ENCODE data around the gene NUP43.
"Not testable (repeated sequence)": the region's sequence is repeated elsewhere in the genome, so short reads cannot be mapped to it uniquely, and the experiment has no call there.

NUP43 gene

GRCh38 chr6:149755300-149756260 is 9.3 kb upstream of the NUP43 start:
- no peak overlapping the region for H3K9ac ChIP-seq (ENCODE audit: low read length)
- H3K4me1 ChIP-seq (ENCODE audit: low read length) = no peaks in the 10 kb centered on the region
- H3K79me2 ChIP-seq (ENCODE audit: low read length) = peaks cover 54% of the 10 kb centered on the region

GRCh38 chr6:149754548-149754947 is 8.2 kb upstream of the NUP43 start:
- H3F3A ChIP-seq (ENCODE audit: insufficient read depth, low read length) = no peaks in the 10 kb centered on the region
- H4K20me1 ChIP-seq (ENCODE audit: insufficient read depth, low read length) = no peaks in the 10 kb centered on the region
- H3K4me2 ChIP-seq (ENCODE audit: low read depth, low read length) = no peak overlapping the region
- no peak for DNase-seq
- H3K79me2 ChIP-seq (ENCODE audit: low read length) = peaks cover 58% of the 10 kb centered on the region
- H3K4me3 ChIP-seq (ENCODE audit: low read length) = no peak overlapping the region
- no peaks in the 10 kb centered on the region for H3K4me1 ChIP-seq (ENCODE audit: low read length)
- no peak for TF ChIP-seq EZH2 (optimal IDR thresholded peaks at IDR 0.05; ENCODE audit: low read depth, low read length)
- no peak for TF ChIP-seq EZH2phosphoT487 (IDR thresholded peaks at IDR 0.05; ENCODE audit: low read length)
- no peak for TF ChIP-seq CTCF (IDR thresholded peaks at IDR 0.05; ENCODE audit: low read length)
- no peak overlapping the region for H3K9ac ChIP-seq (ENCODE audit: low read length)
- H2AFZ ChIP-seq (ENCODE audit: low read length) = no peak overlapping the region
- H3K36me3 ChIP-seq (replicated peaks; ENCODE audit: insufficient read depth, low read length) = no peaks in the 10 kb centered on the region
- no peaks in the 10 kb centered on the region for H3K9me3 ChIP-seq (replicated peaks; ENCODE audit: insufficient read depth, low read length)
- H3K27ac ChIP-seq (ENCODE audit: low read length) = no peak overlapping the region
- no peaks in the 10 kb centered on the region for H3K9me2 ChIP-seq (replicated peaks; ENCODE audit: insufficient read depth, low read length)
- H3K27me3 ChIP-seq (replicated peaks; ENCODE audit: insufficient read depth, low read length) = no peaks in the 10 kb centered on the region

More at GRCh38 chr6:149755300-149756260, 9.3 kb upstream of the NUP43 start:
- H4K20me1 ChIP-seq (ENCODE audit: insufficient read depth, low read length) = no peaks in the 10 kb centered on the region
- no peaks in the 10 kb centered on the region for H3K9me3 ChIP-seq (replicated peaks; ENCODE audit: insufficient read depth, low read length)
- no peaks in the 10 kb centered on the region for H3K36me3 ChIP-seq (replicated peaks; ENCODE audit: insufficient read depth, low read length)
- H3K9me2 ChIP-seq (replicated peaks; ENCODE audit: insufficient read depth, low read length) = no peaks in the 10 kb centered on the region
- TF ChIP-seq CTCF (IDR thresholded peaks at IDR 0.05; ENCODE audit: low read length) (no peak), EZH2phosphoT487 (IDR thresholded peaks at IDR 0.05; ENCODE audit: low read length) (no peak), EZH2 (optimal IDR thresholded peaks at IDR 0.05; ENCODE audit: low read depth, low read length) (no peak)
- H3K27me3 ChIP-seq (replicated peaks; ENCODE audit: insufficient read depth, low read length) = no peaks in the 10 kb centered on the region
- DNase-seq = no peak
- no peaks in the 10 kb centered on the region for H3F3A ChIP-seq (ENCODE audit: insufficient read depth, low read length)
- no peak overlapping the region for H3K4me3 ChIP-seq (ENCODE audit: low read length)
- no peak overlapping the region for H3K4me2 ChIP-seq (ENCODE audit: low read depth, low read length)
- H3K27ac ChIP-seq (ENCODE audit: low read length) = no peak overlapping the region
- no peak overlapping the region for H2AFZ ChIP-seq (ENCODE audit: low read length)

GRCh38 chr6:149753374-149753637 is 7.0 kb upstream of the NUP43 start:
- not testable (repeated sequence) for H3K4me2 ChIP-seq (ENCODE audit: low read depth, low read length); H3K4me3 ChIP-seq (ENCODE audit: low read length); H3K36me3 ChIP-seq (replicated peaks; ENCODE audit: insufficient read depth, low read length); H4K20me1 ChIP-seq (ENCODE audit: insufficient read depth, low read length); H3K9me3 ChIP-seq (replicated peaks; ENCODE audit: insufficient read depth, low read length); H3K4me1 ChIP-seq (ENCODE audit: low read length); H3K27me3 ChIP-seq (replicated peaks; ENCODE audit: insufficient read depth, low read length); H3K27ac ChIP-seq (ENCODE audit: low read length); H3F3A ChIP-seq (ENCODE audit: insufficient read depth, low read length); H2AFZ ChIP-seq (ENCODE audit: low read length); H3K9ac ChIP-seq (ENCODE audit: low read length); DNase-seq; H3K9me2 ChIP-seq (replicated peaks; ENCODE audit: insufficient read depth, low read length)
- peaks cover 58% of the 10 kb centered on the region for H3K79me2 ChIP-seq (ENCODE audit: low read length)
